ENCODE measurements around the gene ST3GAL3. TPM values are rescaled to one million over a fixed set of nuclear protein-coding genes. Genes with fewer than 3 reads are reported as not detected.

Gene ST3GAL3
- total RNA-seq, 1 experiment from 2014 or later = 26.0 TPM

DNA sequence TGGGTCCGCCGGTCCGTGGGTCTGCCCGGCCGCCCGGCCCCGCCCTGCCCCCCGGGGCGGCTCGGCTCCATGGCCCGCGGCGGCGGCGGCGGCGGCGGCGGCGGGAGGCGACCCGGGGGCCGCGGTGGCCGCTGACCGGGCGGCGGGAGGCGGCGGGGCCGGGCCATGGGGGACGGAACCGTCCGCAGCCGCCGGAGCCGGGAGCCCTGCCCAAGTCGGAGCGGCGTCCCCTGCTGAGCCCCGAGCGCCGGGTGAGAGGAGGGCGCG, 271.9 kb downstream of the ST3GAL3 start:
- POLR2A ChIA-PET = no interaction called here
- Histone ChIP-seq H3K9me3 (ENCODE audit: control insufficient read depth, insufficient read depth, low read depth, low read length) (no peaks in the 10 kb centered on the region), H3K36me3 (ENCODE audit: control insufficient read depth, insufficient read depth, low read length) (peaks cover 4% of the 10 kb centered on the region; the same call in 1 of the 2 replicates), H3K4me1 (ENCODE audit: control insufficient read depth, insufficient read depth, low read length) (peaks cover 35% of the 10 kb centered on the region), H3K4me3 (ENCODE audit: low read depth in 2 of 2, low read length in 2 of 2) (peak overlapping the region; percentile 63 to 75), H3K27me3 (ENCODE audit: control insufficient read depth, insufficient read depth, low read length) (no peaks in the 10 kb centered on the region), H3K27ac (ENCODE audit: low read length) (no peak overlapping the region)
- in situ Hi-C loops (cut with HindIII; ENCODE audit: low pct_unique_long_range_greater_than_20kb, low sequenced_read_pairs) = no loop called here
- BruUV-seq (replicated peaks) = no TSS peak
- ATAC-seq (peak; percentile 8), DNase-seq (ENCODE audit: low read depth, low spot score) (no peak)
- TF ChIP-seq TCF7L2 (IDR thresholded peaks at IDR 0.05; ENCODE audit: low read depth, low read length) (no peak), SIN3A (IDR thresholded peaks at IDR 0.05; ENCODE audit: borderline replicate concordance, insufficient read depth, low read depth, low read length) (no peak), POLR2AphosphoS5 (IDR thresholded peaks at IDR 0.05; ENCODE audit: low read depth, low read length) (no peak)
- TF ChIP-seq, protein P1, sequence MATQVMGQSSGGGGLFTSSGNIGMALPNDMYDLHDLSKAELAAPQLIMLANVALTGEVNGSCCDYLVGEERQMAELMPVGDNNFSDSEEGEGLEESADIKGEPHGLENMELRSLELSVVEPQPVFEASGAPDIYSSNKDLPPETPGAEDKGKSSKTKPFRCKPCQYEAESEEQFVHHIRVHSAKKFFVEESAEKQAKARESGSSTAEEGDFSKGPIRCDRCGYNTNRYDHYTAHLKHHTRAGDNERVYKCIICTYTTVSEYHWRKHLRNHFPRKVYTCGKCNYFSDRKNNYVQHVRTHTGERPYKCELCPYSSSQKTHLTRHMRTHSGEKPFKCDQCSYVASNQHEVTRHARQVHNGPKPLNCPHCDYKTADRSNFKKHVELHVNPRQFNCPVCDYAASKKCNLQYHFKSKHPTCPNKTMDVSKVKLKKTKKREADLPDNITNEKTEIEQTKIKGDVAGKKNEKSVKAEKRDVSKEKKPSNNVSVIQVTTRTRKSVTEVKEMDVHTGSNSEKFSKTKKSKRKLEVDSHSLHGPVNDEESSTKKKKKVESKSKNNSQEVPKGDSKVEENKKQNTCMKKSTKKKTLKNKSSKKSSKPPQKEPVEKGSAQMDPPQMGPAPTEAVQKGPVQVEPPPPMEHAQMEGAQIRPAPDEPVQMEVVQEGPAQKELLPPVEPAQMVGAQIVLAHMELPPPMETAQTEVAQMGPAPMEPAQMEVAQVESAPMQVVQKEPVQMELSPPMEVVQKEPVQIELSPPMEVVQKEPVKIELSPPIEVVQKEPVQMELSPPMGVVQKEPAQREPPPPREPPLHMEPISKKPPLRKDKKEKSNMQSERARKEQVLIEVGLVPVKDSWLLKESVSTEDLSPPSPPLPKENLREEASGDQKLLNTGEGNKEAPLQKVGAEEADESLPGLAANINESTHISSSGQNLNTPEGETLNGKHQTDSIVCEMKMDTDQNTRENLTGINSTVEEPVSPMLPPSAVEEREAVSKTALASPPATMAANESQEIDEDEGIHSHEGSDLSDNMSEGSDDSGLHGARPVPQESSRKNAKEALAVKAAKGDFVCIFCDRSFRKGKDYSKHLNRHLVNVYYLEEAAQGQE (IDR thresholded peaks at IDR 0.05; ENCODE audit: insufficient read depth in 1 of 2, low read depth in 2 of 2, low read length in 1 of 2) = no peak
- TF ChIP-seq, protein P2, sequence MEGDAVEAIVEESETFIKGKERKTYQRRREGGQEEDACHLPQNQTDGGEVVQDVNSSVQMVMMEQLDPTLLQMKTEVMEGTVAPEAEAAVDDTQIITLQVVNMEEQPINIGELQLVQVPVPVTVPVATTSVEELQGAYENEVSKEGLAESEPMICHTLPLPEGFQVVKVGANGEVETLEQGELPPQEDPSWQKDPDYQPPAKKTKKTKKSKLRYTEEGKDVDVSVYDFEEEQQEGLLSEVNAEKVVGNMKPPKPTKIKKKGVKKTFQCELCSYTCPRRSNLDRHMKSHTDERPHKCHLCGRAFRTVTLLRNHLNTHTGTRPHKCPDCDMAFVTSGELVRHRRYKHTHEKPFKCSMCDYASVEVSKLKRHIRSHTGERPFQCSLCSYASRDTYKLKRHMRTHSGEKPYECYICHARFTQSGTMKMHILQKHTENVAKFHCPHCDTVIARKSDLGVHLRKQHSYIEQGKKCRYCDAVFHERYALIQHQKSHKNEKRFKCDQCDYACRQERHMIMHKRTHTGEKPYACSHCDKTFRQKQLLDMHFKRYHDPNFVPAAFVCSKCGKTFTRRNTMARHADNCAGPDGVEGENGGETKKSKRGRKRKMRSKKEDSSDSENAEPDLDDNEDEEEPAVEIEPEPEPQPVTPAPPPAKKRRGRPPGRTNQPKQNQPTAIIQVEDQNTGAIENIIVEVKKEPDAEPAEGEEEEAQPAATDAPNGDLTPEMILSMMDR (IDR thresholded peaks at IDR 0.05) = no peak
- intact Hi-C loops (cut with micrococcal nuclease; ENCODE audit: unreplicated experiment) = no loop called here
- CTCF ChIA-PET = no interaction called here

DNA sequence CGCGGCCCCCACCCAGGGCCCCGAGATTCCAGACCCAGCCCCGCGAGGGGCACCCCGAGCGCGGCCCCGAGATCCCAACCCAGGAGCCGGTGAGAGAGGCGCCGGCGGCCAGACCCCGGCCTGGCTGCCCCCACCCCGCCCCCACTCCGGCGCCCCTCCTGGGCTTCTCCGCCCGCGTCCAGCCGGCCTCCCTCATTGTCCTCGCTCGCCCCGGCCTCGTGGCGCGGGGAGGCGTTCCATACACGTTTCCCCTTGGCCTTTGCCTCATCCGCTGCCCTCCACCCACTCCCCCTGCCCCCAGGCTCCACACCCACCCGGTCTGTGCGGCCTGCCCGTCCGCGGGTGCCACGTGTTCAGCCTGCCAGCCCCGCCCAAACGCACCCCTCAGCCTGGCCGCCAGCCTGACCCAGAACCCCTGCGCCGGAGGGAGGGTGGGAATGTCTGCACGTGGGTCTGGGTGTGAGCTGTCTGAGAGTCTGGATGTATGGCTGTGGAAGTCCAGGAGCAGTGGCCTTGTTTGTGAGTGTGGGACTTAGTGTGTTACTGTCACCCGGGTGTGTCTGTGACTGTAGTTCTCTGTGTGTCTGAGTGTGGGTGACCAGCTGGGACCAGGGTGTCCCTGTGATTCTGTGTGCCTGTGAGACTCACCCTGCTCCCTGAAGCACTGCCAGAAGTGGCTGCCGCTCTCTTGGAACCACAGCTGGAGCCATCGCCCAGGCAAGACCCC, 272.4 kb downstream of the ST3GAL3 start:
- no peak for DNase-seq (ENCODE audit: low read depth, low spot score)
- no TSS peak for BruUV-seq (replicated peaks)
- in situ Hi-C loops (cut with HindIII; ENCODE audit: low pct_unique_long_range_greater_than_20kb, low sequenced_read_pairs) (no loop called here), intact Hi-C loops (cut with micrococcal nuclease; ENCODE audit: unreplicated experiment) (no loop called here)
- H3K4me1 ChIP-seq (ENCODE audit: control insufficient read depth, insufficient read depth, low read length) = peaks cover 35% of the 10 kb centered on the region
- peak; percentile 20; the same call in 1 of the 2 replicates for ATAC-seq
- no peaks in the 10 kb centered on the region for H3K27me3 ChIP-seq (ENCODE audit: control insufficient read depth, insufficient read depth, low read length)
- TF ChIP-seq, protein P1 (IDR thresholded peaks at IDR 0.05; ENCODE audit: insufficient read depth in 1 of 2, low read depth in 2 of 2, low read length in 1 of 2) = no peak
- TF ChIP-seq POLR2AphosphoS5 (IDR thresholded peaks at IDR 0.05; ENCODE audit: low read depth, low read length) (no peak), TCF7L2 (IDR thresholded peaks at IDR 0.05; ENCODE audit: low read depth, low read length) (no peak), SIN3A (IDR thresholded peaks at IDR 0.05; ENCODE audit: borderline replicate concordance, insufficient read depth, low read depth, low read length) (no peak)
- TF ChIP-seq, protein P2 (IDR thresholded peaks at IDR 0.05) = no peak
- peaks cover 4% of the 10 kb centered on the region; the same call in 1 of the 2 replicates for H3K36me3 ChIP-seq (ENCODE audit: control insufficient read depth, insufficient read depth, low read length)
- no peaks in the 10 kb centered on the region for H3K9me3 ChIP-seq (ENCODE audit: control insufficient read depth, insufficient read depth, low read depth, low read length)
- CTCF ChIA-PET = no interaction called here
- H3K4me3 ChIP-seq (ENCODE audit: low read depth in 2 of 2, low read length in 2 of 2) = peak overlapping the region; percentile 63 to 75
- POLR2A ChIA-PET = no interaction called here
- peak overlapping the region; percentile 89 for H3K27ac ChIP-seq (ENCODE audit: low read length)
